IMR-90 (cell line): ENCODE measurements around the gene CDCP2. TPM values are rescaled to one million over a fixed set of nuclear protein-coding genes. Genes with fewer than 3 reads are reported as not detected.

Experiments
- ATAC-seq: fragments of 200-7000 bp; cut with Tn5 transposase; 2 replicates; pipeline ENCODE4 v1.9.1; 2020; ENCODE audit warnings: low read depth, mild to moderate bottlenecking, moderate library complexity
- BruUV-seq: library from RNA; stranded (reverse); fragments of 400-500 nt; replicated peaks from 2 replicates; lab custom pipeline; 2021; lab: Mats Ljungman, UMichigan
- CTCF ChIA-PET: fragments of 300-600 bp; formaldehyde crosslinking; extraction: SDS; loops from one replicate; lab custom pipeline; 2021; ENCODE audit warnings: antibody characterized with exemption; lab: Yijun Ruan, JAX
- POLR2A ChIA-PET: fragments of 300-600 bp; sonication (Branson Sonifier 250); formaldehyde crosslinking; loops from one replicate; lab custom pipeline; 2022; ENCODE audit warnings: antibody characterized with exemption; ENCODE audit not compliant: unreplicated experiment; lab: Charles Lee
- DNase-seq: peaks from one replicate; pipeline ENCODE4 v3.0.0; 2013
- H2AFZ ChIP-seq: replicated peaks from 2 replicates; pipeline ENCODE3; 2013; ENCODE audit warnings: low read length, mild to moderate bottlenecking; ENCODE audit not compliant: poor library complexity
- H2AK5ac ChIP-seq: 2 replicates; pipeline ENCODE4 v1.6.1; 2013; ENCODE audit warnings: low read depth, low read length, inconsistent platforms
- H2AK9ac ChIP-seq: replicated peaks from 2 replicates; pipeline ENCODE3; 2013; ENCODE audit warnings: mild to moderate bottlenecking, low read depth, low read length, moderate library complexity; ENCODE audit not compliant: poor library complexity
- H2BK120ac ChIP-seq: 2 replicates; pipeline ENCODE4 v1.6.1; 2013; ENCODE audit warnings: low read depth, low read length, inconsistent platforms
- H2BK15ac ChIP-seq: 3 replicates; pipeline ENCODE4 v1.6.1; 2013; ENCODE audit warnings: low read depth, low read length, inconsistent platforms
- H2BK20ac ChIP-seq: 2 replicates; pipeline ENCODE4 v1.6.1; 2013; ENCODE audit warnings: low read depth, mild to moderate bottlenecking, inconsistent platforms, low read length, moderate library complexity
- H2BK5ac ChIP-seq: 2 replicates; pipeline ENCODE4 v1.6.1; 2013; ENCODE audit warnings: mild to moderate bottlenecking, low read depth, low read length, inconsistent platforms; ENCODE audit not compliant: poor library complexity, severe bottlenecking
- H3K14ac ChIP-seq: replicated peaks from 2 replicates; pipeline ENCODE4 v1.6.1; 2013; ENCODE audit warnings: low read depth, low read length, inconsistent platforms
- H3K18ac ChIP-seq: 2 replicates; pipeline ENCODE4 v1.6.1; 2013; ENCODE audit warnings: low read depth, low read length, control low read depth
- H3K23ac ChIP-seq: 2 replicates; pipeline ENCODE4 v1.6.1; 2013; ENCODE audit warnings: low read depth, low read length, inconsistent platforms
- H3K27ac ChIP-seq: 2 replicates; pipeline ENCODE4 v1.5.1; 2013; ENCODE audit warnings: mild to moderate bottlenecking, control low read depth, low read length; ENCODE audit not compliant: insufficient read depth
- H3K27me3 ChIP-seq: 2 replicates; pipeline ENCODE4 v1.6.1; 2013; ENCODE audit warnings: low read length; ENCODE audit not compliant: control insufficient read depth, insufficient read depth
- H3K36me3 ChIP-seq: 2 replicates; pipeline ENCODE4 v1.6.1; 2013; ENCODE audit warnings: low read length, mixed read lengths; ENCODE audit not compliant: control insufficient read depth, insufficient read depth
- H3K4ac ChIP-seq: 2 replicates; pipeline ENCODE4 v1.6.1; 2013; ENCODE audit warnings: low read depth, low read length, inconsistent platforms
- H3K4me1 ChIP-seq: 2 replicates; pipeline ENCODE4 v1.6.1; 2013; ENCODE audit warnings: low read length, mixed read lengths; ENCODE audit not compliant: control insufficient read depth, insufficient read depth
- H3K4me2 ChIP-seq: 2 replicates; pipeline ENCODE4 v1.6.1; 2013; ENCODE audit warnings: low read depth, mild to moderate bottlenecking, control low read depth, low read length, moderate library complexity
- H3K4me3 ChIP-seq: 2 replicates; pipeline ENCODE4 v1.5.1; 2013; ENCODE audit warnings: low read depth, mild to moderate bottlenecking, control low read depth, low read length, moderate library complexity; ENCODE audit not compliant: insufficient read depth
- H3K56ac ChIP-seq: 2 replicates; pipeline ENCODE4 v1.6.1; 2013; ENCODE audit warnings: low read length, inconsistent platforms; ENCODE audit not compliant: insufficient read depth; ENCODE audit errors: extremely low read depth
- H3K79me1 ChIP-seq, 2 experiments: 2 replicates each; pipeline ENCODE4 v1.6.1; 2013; ENCODE audit warnings: low read length in 2 of 2, inconsistent platforms in 1 of 2, low read depth in 1 of 2
- H3K9ac ChIP-seq: 2 replicates; pipeline ENCODE4 v1.6.1; 2013; ENCODE audit warnings: low read depth, low read length, control low read depth
- H3K9me1 ChIP-seq: 2 replicates; pipeline ENCODE4 v1.6.1; 2013; ENCODE audit warnings: low read length, inconsistent platforms; ENCODE audit not compliant: insufficient read depth
- H3K9me3 ChIP-seq: 2 replicates; pipeline ENCODE4 v1.6.1; 2013; ENCODE audit warnings: low read length; ENCODE audit not compliant: control insufficient read depth, insufficient read depth
- H4K20me1 ChIP-seq: 2 replicates; pipeline ENCODE4 v1.6.1; 2013; ENCODE audit warnings: low read length, inconsistent platforms; ENCODE audit not compliant: insufficient read depth
- H4K5ac ChIP-seq: 2 replicates; pipeline ENCODE4 v1.6.1; 2013; ENCODE audit warnings: mild to moderate bottlenecking, low read depth, low read length, control low read depth
- H4K8ac ChIP-seq, 2 experiments: 2 replicates each; pipeline ENCODE4 v1.6.1; 2013; ENCODE audit warnings: low read depth in 2 of 2, low read length in 2 of 2, control low read depth in 1 of 2, inconsistent platforms in 1 of 2
- H4K91ac ChIP-seq: 2 replicates; pipeline ENCODE4 v1.6.1; 2013; ENCODE audit warnings: low read depth, low read length, inconsistent platforms; ENCODE audit not compliant: insufficient read depth
- BHLHE40 ChIP-seq: fragments of 150-350 bp; IDR thresholded peaks from 2 replicates; pipeline ENCODE4 v1.6.1; 2016; ENCODE audit warnings: mild to moderate bottlenecking, low read depth, low read length
- CEBPB ChIP-seq: IDR thresholded peaks from 2 replicates; pipeline ENCODE4 v1.6.1; 2012; ENCODE audit warnings: low read depth, low read length, improper control_type of control experiment
- CHD1 ChIP-seq: IDR thresholded peaks from 2 replicates; pipeline ENCODE4 v1.6.1; 2012; ENCODE audit warnings: low read depth, low read length, improper control_type of control experiment
- CTCF ChIP-seq: conservative IDR thresholded peaks from 2 replicates; pipeline ENCODE4 v1.5.1; 2012; ENCODE audit warnings: mild to moderate bottlenecking, low read depth, low read length, improper control_type of control experiment
- ELK1 ChIP-seq: fragments of 150-350 bp; IDR thresholded peaks from 2 replicates; pipeline ENCODE4 v1.6.1; 2016; ENCODE audit warnings: low read depth, mild to moderate bottlenecking, low read length, moderate library complexity, borderline replicate concordance
- FOS ChIP-seq: fragments of 150-350 bp; IDR thresholded peaks from 2 replicates; pipeline ENCODE4 v1.6.1; 2016; ENCODE audit warnings: low read depth, low read length
- MAFK ChIP-seq: IDR thresholded peaks from 2 replicates; pipeline ENCODE4 v1.6.1; 2012; ENCODE audit warnings: low read depth, low read length, improper control_type of control experiment
- MAZ ChIP-seq: IDR thresholded peaks from 2 replicates; pipeline ENCODE4 v1.6.1; 2012; ENCODE audit warnings: low read depth, mild to moderate bottlenecking, low read length, improper control_type of control experiment, moderate library complexity, borderline replicate concordance
- MXI1 ChIP-seq: IDR thresholded peaks from 2 replicates; pipeline ENCODE4 v1.6.1; 2012; ENCODE audit warnings: low read depth, mild to moderate bottlenecking, low read length, moderate library complexity, borderline replicate concordance
- POLR2A ChIP-seq: IDR thresholded peaks from 2 replicates; pipeline ENCODE4 v1.6.1; 2012; ENCODE audit warnings: mild to moderate bottlenecking, low read depth, low read length
- RAD21 ChIP-seq: IDR thresholded peaks from 2 replicates; pipeline ENCODE4 v1.6.1; 2012; ENCODE audit warnings: low read length, improper control_type of control experiment
- RCOR1 ChIP-seq: IDR thresholded peaks from 2 replicates; pipeline ENCODE4 v1.6.1; 2012; ENCODE audit warnings: mild to moderate bottlenecking, low read length, improper control_type of control experiment; ENCODE audit not compliant: insufficient replicate concordance
- RFX5 ChIP-seq: IDR thresholded peaks from 2 replicates; pipeline ENCODE4 v1.8.0; 2012; ENCODE audit warnings: low read depth, mild to moderate bottlenecking, low read length, moderate library complexity
- SMC3 ChIP-seq: fragments of 150-350 bp; IDR thresholded peaks from 2 replicates; pipeline ENCODE4 v1.6.1; 2016; ENCODE audit warnings: low read depth, mild to moderate bottlenecking, antibody characterized with exemption, low read length, moderate library complexity
- USF2 ChIP-seq: fragments of 150-350 bp; IDR thresholded peaks from 2 replicates; pipeline ENCODE4 v1.6.1; 2017; ENCODE audit warnings: mild to moderate bottlenecking, antibody characterized with exemption, low read length, low read depth
- WGBS, 2 experiments: methylation state at CpG; one replicate each; pipeline versions ENCODE4 v1.1.5 to v1.1.7; 2013; ENCODE audit warnings: missing lambda C conversion rate in 2 of 2; ENCODE audit not compliant: insufficient read length in 1 of 2; ENCODE audit errors: extremely low coverage in 2 of 2; 5-methylcytosine and 5-hydroxymethylcytosine counted together
- dilution Hi-C: fragments of 300-500 bp; cut with HindIII; formaldehyde crosslinking; loops from one replicate; pipeline ENCODE4 v1.14.3; 2018; ENCODE audit warnings: low sequenced_read_pairs; ENCODE audit not compliant: unreplicated experiment
- in situ Hi-C: fragments of 300-500 bp; cut with MboI; formaldehyde crosslinking; loops from 3 replicates; pipeline ENCODE4 v1.14.3; 2019; ENCODE audit warnings: low sequenced_read_pairs, inconsistent platforms, mixed read lengths
- intact Hi-C: fragments of 100-400 bp; cut with micrococcal nuclease; formaldehyde crosslinking; loops from 2 replicates; pipeline ENCODE4 v1.10.0; 2022
- polyA plus RNA-seq, 3 experiments: library from polyadenylated mRNA; depleted of rRNA; stranded (reverse); fragments of >200 nt; gene quantifications; 2 replicates each; pipeline ENCODE4 v1.2.3, GENCODE V29; 2012; ENCODE audit warnings: low replicate concordance in 1 of 3
- total RNA-seq: library from RNA; depleted of rRNA; stranded (reverse); fragments of >200 nt; gene quantifications from 2 replicates; pipeline ENCODE4 v1.2.3, GENCODE V29; 2012

The CDCP2 gene
- total and polyA plus RNA-seq, 2 of the 4 experiments (the other 2 are of a cell fraction): not detected

- ATAC-seq: no peak
- peak overlapping the region; percentile 63 for H2BK20ac ChIP-seq
- peaks cover 33% of the 10 kb centered on the region for H3K9me1 ChIP-seq
- H3K4me2 ChIP-seq: no peak overlapping the region
- no peak overlapping the region for H3K56ac ChIP-seq
- intact Hi-C loops: no loop called here
- dilution Hi-C loops: no loop called here
- H2BK120ac ChIP-seq: peak overlapping the region; percentile 71
- no peak for DNase-seq
- peaks cover 9% of the 10 kb centered on the region for H3K4me1 ChIP-seq
- peak overlapping the region; percentile 99 for H2AK5ac ChIP-seq
- H3K9ac ChIP-seq: no peak overlapping the region
- H3K18ac ChIP-seq: no peak overlapping the region
- H3K9me3 ChIP-seq: no peaks in the 10 kb centered on the region
- 100% methylated on average over 9 of the region's 13 CpGs; no CpG with 5 or more reads in 1 of the 2 experiments for WGBS, 2 experiments
- peak overlapping the region; percentile 92; the same call in 2 of the 3 replicates for H2BK15ac ChIP-seq
- no TSS peak for BruUV-seq
- CTCF ChIA-PET: no interaction called here
- peak overlapping the region; percentile 69 for H4K91ac ChIP-seq
- no peak overlapping the region for H4K5ac ChIP-seq
- peak overlapping the region; percentile 72 for H3K4ac ChIP-seq
- H3K79me1 ChIP-seq: peaks cover 0 to 6% of the 10 kb centered on the region in 2 experiments; a peak in 1 of 4 replicates
- POLR2A ChIA-PET: no interaction called here
- peak overlapping the region; percentile 79 for H2AK9ac ChIP-seq
- H4K20me1 ChIP-seq: no peaks in the 10 kb centered on the region
- peak overlapping the region; percentile 56 for H2AFZ ChIP-seq
- H3K4me3 ChIP-seq: no peak overlapping the region
- no peak for TF ChIP-seq CHD1
- no peak for TF ChIP-seq MAFK
- TF ChIP-seq MAZ: no peak
- no peak for TF ChIP-seq SMC3
- TF ChIP-seq ELK1: no peak
- TF ChIP-seq FOS: no peak
- TF ChIP-seq RCOR1: no peak
- TF ChIP-seq BHLHE40: no peak
- no peak for TF ChIP-seq USF2
- no peak for TF ChIP-seq RFX5
- TF ChIP-seq CTCF: no peak
- no peak for TF ChIP-seq MXI1
- no peak for TF ChIP-seq POLR2A
- TF ChIP-seq RAD21: no peak
- TF ChIP-seq CEBPB: no peak
- H2BK5ac ChIP-seq: peak overlapping the region; percentile 86
- peak overlapping the region in 1 of 2 experiments; percentile 34; a peak in 2 of 4 replicates for H4K8ac ChIP-seq
- H3K14ac ChIP-seq: peak overlapping the region; percentile 72
- peak overlapping the region; percentile 71 for H3K23ac ChIP-seq
- H3K36me3 ChIP-seq: no peaks in the 10 kb centered on the region
- no peaks in the 10 kb centered on the region; the same call in 1 of the 2 replicates for H3K27me3 ChIP-seq
- in situ Hi-C loops: loop anchor here (10.0 kb wide), 1 partner anchor 365 kb away; no protein-coding TSS in a partner anchor
- H3K27ac ChIP-seq: no peak overlapping the region
Observed at GRCh38 chr1:54120018-54120697, 32.6 kb downstream of the CDCP2 start.
